ENCODE measurements around the gene IRF2.
"Not testable (repeated sequence)": the region's sequence is repeated elsewhere in the genome, so short reads cannot be mapped to it uniquely, and the experiment has no call there.

The IRF2 gene

DNA sequence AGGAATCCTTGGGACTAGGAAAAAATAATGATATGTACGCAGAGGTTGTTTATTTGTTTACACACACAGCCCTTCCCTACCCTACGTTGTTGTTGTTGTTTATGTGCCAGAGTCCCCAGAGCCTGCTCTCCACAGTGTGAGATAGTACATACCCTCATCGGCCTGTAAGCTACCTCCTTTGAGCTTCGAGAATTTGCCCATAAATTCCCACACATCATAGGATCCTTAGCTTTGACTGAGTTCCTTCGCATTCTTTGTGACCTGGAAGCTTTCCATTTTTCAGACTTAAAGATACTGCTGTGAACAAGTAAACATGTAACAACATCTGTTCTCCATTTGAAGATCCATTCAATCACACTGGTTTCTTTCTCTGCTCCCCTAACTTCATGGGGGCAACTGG is 114.5 kb downstream of the IRF2 start:
- no peak for DNase-seq

DNA sequence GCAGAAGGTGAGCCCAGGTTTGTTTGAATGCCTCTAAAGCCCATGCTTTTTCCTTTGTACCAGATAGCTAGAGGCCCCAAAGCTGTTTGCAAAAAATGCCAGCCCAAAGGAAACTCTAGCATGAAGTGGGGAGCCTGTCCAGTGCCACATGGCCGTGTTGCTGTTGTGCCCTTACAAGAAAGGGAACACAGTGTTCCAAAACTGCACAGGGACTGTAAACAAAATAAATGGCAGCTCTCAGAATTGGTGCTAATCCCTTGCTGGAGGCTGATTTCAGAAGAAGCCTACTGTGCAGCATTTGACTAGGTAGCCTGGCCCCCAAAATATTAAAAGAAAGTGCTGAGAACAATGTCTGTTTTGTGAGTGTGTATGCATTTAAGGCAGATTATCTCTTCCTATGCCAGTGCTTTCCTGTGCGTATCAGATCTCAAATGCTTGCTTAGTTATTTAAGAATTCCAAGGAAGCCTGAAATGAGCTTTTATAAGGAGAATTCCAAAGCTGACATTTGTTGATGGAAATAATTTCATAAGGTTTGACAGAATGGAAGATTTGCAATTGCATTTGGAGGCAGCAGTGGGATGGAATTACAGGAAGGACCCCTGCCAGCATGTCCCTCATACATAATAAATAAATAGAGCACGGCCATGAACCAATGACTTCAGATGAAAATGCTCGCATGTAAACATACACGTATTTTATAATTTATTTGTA is 115.7 kb downstream of the IRF2 start:
- DNase-seq: no peak

- DNase-seq: no peak
Observed at GRCh38 chr4:184357772-184358171, 116.6 kb downstream of the IRF2 start.

- no peak for DNase-seq
Observed at GRCh38 chr4:184357165-184357564, 117.2 kb downstream of the IRF2 start.

GRCh38 chr4:184356366-184356765 is 118.0 kb downstream of the IRF2 start:
- DNase-seq: no peak

DNA sequence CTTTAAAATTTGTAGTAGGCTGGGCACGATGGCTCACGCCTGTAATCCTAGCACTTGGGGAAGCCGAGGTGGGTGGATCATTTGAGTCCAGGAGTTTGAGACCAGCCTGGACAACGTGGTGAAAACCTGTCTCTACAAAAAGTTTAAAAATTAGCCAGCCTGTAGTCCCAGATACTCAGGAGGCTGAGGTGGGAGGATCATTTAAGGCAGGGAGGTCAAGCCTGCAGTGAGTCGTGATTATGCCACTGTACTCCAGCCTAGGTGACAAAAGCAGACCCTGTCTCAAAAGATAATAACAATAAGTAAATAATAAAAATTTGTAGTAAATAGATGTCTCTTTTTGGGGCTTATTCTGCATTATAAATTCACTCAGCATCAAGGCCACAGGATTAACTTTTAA is 118.5 kb downstream of the IRF2 start:
- DNase-seq: no peak

GRCh38 chr4:184355111-184355604 is 119.2 kb downstream of the IRF2 start:
- DNase-seq: no peak

DNA sequence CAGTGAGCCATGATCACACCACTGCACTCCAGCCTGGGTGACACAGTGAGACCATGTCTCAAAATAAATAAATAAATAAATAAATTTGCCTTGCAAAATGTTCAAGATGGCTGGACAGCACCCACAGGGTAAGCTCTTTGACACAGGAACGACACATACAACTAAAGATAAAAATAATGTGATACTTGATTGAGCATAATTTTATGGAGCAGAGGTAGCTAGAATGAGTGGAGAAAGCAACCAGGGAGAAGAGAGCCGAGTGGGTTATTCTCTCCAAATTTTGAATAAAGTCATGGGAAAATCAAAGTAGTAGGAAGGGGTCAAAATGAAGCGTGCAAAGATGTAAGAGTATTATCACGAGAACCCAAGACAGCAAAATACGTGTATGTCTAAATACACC is 121.5 kb downstream of the IRF2 start:
- no peak for DNase-seq

DNA sequence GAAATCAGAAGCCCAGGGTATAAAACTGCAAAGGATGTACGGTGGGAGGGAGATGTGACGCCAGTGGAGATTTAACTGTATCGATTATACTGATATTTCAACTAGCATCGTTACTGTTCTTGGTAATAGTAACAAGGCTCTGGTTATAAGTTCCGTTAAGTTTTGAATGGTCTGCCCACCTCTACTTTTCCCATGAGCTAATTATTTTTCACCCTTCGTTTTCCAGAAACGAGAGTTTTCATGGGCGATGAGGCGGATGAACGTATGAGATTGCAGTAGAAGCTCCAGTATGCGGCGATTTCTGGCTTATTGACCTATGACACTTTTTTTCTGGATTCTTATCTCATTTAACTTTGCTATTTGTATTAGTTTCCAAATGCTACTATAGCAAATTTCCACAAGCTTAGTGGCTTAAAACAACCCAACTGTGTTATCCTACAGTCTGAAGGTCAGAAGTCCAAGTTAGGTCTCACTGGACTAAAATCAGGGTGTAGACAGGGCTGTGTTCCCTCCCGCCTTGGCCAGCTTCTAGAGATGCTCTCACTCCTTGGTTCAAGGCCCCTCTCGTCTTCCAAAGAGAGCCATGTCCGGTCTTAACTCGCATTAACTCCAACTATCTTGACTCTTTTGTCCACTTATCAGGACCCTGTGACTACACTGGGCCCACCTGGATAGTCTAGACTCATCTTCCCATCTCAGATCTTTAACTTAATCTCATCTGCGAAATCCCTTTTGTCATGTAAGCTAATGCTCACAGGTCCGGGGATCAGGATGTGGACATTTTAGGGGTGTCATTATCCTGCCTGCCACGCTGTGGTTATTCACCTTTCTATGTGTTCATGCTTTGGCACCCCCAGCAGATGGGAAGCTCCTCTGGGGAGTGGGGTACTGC is 122.5 kb downstream of the IRF2 start:
- no peak for DNase-seq

GRCh38 chr4:184350964-184351363 is 123.4 kb downstream of the IRF2 start:
- DNase-seq: no peak

DNA sequence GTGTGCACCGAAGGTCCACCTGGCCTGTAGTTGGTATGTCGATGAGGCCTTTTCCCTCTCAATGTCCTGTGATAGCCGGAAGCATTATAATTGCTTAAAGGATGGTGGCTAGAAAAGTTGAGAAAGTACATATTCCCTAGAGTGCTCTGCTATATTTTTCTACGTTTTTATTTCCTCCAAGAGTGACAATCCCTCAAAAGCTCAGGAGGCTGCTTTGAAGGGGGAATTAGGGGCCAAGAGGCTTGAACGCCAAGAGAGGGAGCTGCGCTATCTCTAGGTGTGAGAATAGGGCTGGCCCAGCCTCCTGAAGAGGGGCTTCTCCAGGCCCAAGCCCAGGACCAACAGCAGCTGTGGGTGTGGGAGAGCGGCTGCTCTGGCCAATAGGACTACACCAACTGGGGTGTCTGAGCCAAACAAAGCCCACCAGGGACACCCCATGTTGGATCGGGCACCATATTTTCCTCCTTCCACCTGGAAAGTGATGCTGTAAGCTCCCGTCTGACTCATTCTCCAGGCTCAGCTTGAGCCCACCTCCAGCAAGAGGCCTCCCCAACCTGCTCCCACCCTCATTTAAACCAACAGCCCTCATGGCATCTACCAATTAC is 124.0 kb downstream of the IRF2 start:
- no peak for DNase-seq

GRCh38 chr4:184349283-184350039 is 124.9 kb downstream of the IRF2 start:
- no peak for DNase-seq

DNA sequence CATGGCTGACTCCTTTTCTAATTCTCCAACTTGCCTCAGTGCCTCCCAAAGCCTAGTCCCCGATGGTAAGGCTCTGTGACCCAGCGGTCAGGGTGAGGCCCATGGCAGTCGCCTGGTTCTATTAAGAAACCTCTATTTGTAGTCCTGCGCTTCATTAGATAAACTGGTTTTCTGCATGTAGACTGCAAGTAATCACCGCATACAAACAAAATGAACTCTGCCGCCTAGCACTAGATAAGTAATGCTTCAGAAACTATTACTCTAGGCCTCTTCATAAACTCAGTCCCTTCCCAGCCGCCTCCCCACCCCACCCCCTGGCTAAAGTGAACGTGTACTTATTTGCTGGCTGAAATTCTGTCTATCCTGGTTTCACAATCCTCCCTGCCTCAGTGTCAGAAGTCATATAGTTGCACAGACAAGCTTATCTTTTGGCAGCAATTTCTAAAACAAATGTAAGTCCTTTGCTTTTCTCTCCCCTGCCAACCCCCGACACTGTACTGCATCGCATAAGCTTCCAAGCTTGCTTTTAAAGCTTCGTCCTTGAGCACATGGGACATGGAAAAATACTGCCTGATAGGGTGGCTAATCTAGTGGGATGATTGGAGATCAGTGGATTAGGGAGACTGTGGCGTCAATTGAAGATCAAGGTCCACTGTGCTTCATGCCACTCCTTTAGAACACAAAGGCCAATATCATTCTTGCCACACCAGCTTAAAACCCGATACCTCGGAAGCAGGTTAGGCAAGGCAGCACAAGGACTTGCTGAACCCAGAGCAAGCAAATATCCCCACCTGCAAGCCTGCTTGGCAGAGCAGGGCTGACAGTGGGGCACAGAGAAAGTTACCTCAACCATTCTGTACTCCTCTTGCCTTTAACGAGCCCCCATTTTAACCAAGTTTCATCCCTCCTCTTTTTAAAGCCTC is 125.8 kb downstream of the IRF2 start:
- DNase-seq: no peak

- no peak for DNase-seq
Observed at GRCh38 chr4:184347251-184348239, 126.8 kb downstream of the IRF2 start.

- no peak for DNase-seq
Observed at GRCh38 chr4:184346682-184347081, 127.7 kb downstream of the IRF2 start.

DNA sequence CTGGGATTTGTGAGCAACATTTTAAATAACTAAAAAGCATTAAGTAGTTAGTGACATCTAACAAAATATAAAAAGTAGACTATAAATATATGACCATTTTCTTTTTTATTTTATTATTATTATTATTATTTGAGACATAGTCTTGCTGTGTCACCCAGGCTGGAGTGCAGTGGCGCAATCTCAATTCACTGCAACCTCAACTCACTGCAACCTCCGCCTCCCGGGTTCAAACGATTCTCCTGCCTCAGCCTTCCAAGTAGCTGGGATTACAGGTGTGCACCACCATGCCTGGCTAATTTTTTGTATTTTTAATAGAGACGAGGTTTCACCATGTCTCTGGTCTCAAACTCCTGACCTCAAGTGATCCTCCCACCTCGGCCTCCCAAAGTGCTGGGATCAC is 128.1 kb downstream of the IRF2 start:
- not testable (repeated sequence) for DNase-seq

DNA sequence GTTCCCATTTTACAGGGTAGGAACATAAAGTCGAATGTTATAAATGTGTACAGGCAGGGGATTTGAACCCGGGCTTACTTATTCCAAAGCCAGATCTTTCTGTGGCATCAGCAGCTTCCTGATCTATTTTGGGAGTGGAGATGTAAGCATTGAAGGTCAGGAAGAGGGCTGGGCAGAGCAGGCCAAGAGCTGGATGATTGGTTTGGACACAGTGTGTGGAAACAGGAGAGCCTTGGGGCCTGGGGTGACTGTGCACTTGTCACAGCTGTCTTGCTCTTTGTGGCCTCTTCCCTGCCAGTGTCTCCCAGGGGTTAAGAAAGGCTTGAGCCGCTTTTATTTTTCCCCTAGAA is 128.8 kb downstream of the IRF2 start:
- DNase-seq: no peak

- DNase-seq: no peak
Observed at GRCh38 chr4:184344899-184345572, 129.3 kb downstream of the IRF2 start.

GRCh38 chr4:184344435-184344834 is 129.9 kb downstream of the IRF2 start:
- no peak for DNase-seq
